Activated CD4-positive, CD25-positive, alpha-beta regulatory T cell treated with anti-CD3 and anti-CD28 coated beads, Interleukin-2, amount 50 U/mL, for 16 hours (primary cell): ENCODE results near the gene MYL6.
A peak's percentile ranks its signal among the peaks of the same experiment; 100 is the strongest.
"Not testable (repeated sequence)": the region's sequence is repeated elsewhere in the genome, so short reads cannot be mapped to it uniquely, and the experiment has no call there.

Experiments used
- DNase-seq: peaks from one replicate; pipeline ENCODE4 v3.0.0-alpha.2; 2020; ENCODE audit warnings: low read depth, low spot score

The MYL6 gene

GRCh38 chr12:56156464-56157200 is 1.5 kb upstream of the MYL6 start:
- not testable (repeated sequence) for DNase-seq

- DNase-seq: peak; percentile 30
These were observed 744 bp upstream of the MYL6 start for GRCh38 chr12:56157201-56158028.

- DNase-seq: no peak
These were observed 835 bp downstream of the MYL6 start for GRCh38 chr12:56158926-56159461.

- DNase-seq: no peak
These were observed 1.5 kb downstream of the MYL6 start for GRCh38 chr12:56159482-56160192.

GRCh38 chr12:56160193-56160763 is 2.1 kb downstream of the MYL6 start:
- peak; percentile 32 for DNase-seq

- no peak for DNase-seq
These were observed 2.9 kb downstream of the MYL6 start for GRCh38 chr12:56160894-56161689.

- no peak for DNase-seq
These were observed 3.7 kb downstream of the MYL6 start for GRCh38 chr12:56161690-56162351.

GRCh38 chr12:56162468-56163290 is 4.5 kb downstream of the MYL6 start:
- no peak for DNase-seq

- DNase-seq: no peak
These were observed 5.6 kb downstream of the MYL6 start for GRCh38 chr12:56163533-56164344.

GRCh38 chr12:56164345-56164729 is 6.2 kb downstream of the MYL6 start:
- DNase-seq: no peak

- DNase-seq: no peak
These were observed 7.2 kb downstream of the MYL6 start for GRCh38 chr12:56165369-56165768.

GRCh38 chr12:56169229-56169759 is 11.1 kb downstream of the MYL6 start:
- DNase-seq: no peak

- no peak for DNase-seq
These were observed 14.7 kb downstream of the MYL6 start for GRCh38 chr12:56172839-56173238.

- DNase-seq: no peak
These were observed 20.2 kb downstream of the MYL6 start for GRCh38 chr12:56178347-56178746.

GRCh38 chr12:56186957-56187356 is 28.8 kb downstream of the MYL6 start:
- DNase-seq: no peak

GRCh38 chr12:56188131-56188777 is 30.1 kb downstream of the MYL6 start:
- DNase-seq: no peak

- no peak for DNase-seq
These were observed 30.6 kb downstream of the MYL6 start for GRCh38 chr12:56188778-56189098.
